GM18868 (cell line): Measurements from ENCODE around the gene SIRT7.

ENCODE experiments used
- ATAC-seq: cut with Tn5 transposase; IDR thresholded peaks from one replicate; pipeline ENCODE4 v1.9.1; 2021; ENCODE audit warnings: mild to moderate bottlenecking, moderate library complexity; ENCODE audit not compliant: unreplicated experiment

SIRT7 gene, protein sequence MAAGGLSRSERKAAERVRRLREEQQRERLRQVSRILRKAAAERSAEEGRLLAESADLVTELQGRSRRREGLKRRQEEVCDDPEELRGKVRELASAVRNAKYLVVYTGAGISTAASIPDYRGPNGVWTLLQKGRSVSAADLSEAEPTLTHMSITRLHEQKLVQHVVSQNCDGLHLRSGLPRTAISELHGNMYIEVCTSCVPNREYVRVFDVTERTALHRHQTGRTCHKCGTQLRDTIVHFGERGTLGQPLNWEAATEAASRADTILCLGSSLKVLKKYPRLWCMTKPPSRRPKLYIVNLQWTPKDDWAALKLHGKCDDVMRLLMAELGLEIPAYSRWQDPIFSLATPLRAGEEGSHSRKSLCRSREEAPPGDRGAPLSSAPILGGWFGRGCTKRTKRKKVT

DNA sequence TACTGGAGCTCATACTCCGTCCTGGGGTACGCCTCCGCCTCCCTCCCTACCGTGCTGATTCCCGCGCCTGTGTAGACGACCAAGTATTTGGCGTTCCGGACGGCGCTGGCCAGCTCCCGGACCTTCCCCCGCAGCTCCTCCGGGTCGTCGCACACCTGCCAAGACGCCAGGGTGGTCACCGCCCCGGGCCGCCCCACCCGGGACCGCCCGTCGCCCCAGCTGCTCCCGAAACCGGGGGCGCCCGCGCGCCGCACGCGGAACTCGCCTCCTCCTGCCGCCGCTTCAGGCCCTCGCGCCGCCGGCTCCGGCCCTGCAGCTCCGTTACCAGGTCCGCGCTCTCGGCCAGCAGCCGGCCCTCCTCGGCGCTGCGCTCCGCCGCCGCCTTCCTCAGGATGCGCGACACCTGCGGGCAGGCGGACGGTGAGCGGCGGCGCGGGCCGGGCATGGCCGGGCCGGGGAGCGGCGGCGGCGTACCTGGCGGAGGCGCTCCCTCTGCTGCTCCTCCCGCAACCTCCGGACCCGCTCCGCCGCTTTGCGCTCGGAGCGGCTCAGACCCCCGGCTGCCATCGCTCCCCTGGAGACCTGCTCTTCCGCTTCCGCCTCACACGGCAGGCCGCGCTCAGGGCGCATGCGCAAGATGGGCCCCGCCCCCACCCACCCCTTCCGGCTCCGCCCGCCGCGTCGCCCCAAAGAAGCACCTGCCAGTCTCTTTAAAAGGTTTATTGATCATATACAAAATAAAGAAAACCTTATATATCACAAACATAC is at the start of gene SIRT7:
TSS of gene SIRT7 (minus strand) at position 612 of the 768 bp plus-strand sequence. CDS start at position 567, 45 bp downstream.
- peak; percentile 70 for ATAC-seq

DNA sequence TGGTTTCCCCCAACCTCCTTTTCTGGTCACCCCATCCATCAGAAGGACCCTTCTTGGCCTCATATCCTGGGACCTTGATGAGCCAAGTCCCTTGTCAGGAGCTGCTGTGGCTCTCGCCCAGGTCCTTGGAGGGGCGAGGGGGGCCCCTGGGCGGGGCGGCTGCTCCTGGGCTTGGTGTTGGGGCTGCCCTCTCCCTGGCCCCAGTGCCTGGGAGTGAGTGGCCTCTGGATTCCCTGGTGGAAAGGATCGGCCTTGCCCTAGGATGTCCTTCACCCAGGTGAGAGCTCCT is 49.2 kb upstream of the SIRT7 start:
- no peak for ATAC-seq

DNA sequence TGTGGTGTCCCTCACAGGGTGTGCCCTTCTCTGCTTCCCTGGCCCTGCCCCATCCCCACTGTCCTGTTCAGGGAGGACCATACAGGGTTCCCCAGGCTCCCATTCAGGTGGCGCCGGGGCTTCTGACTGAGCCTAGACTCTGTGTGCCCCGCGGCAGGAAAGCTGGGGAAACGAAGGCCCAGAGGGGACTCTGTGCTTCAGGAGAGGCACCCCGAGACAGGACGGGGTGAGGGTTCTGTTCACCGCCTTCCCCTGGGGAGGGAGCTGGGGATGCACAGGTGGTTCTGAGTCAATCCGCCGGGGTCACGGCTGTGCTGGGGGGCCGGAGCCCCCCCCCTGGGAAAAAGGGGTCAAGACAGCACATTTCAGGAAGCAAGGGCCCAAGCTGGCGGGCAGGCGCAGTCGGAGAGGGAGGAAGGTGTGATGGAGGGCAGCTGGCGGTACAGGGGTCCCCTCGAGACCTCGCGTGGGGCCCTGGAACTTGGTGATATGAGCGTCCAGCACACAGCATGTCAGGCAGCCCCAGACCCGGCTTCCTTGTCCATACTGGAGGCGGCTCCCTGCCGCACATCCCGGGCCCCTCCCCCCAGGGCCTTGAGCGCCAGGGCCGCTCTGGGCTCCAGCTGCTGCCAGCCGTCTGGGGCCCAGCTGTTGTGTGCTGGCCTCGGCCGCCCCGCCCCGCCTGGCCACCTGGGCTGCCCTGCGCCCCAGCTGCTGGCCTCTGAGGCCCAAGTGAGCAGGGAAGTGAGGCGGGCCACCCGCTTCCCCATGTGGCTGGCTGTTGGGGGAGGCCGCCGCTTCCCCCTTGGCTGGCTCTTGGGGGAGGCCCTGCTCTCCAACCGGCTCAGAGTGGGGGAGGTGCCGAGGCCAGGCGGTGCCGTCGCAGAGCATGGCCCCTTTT is 48.6 kb upstream of the SIRT7 start:
- no peak for ATAC-seq

DNA sequence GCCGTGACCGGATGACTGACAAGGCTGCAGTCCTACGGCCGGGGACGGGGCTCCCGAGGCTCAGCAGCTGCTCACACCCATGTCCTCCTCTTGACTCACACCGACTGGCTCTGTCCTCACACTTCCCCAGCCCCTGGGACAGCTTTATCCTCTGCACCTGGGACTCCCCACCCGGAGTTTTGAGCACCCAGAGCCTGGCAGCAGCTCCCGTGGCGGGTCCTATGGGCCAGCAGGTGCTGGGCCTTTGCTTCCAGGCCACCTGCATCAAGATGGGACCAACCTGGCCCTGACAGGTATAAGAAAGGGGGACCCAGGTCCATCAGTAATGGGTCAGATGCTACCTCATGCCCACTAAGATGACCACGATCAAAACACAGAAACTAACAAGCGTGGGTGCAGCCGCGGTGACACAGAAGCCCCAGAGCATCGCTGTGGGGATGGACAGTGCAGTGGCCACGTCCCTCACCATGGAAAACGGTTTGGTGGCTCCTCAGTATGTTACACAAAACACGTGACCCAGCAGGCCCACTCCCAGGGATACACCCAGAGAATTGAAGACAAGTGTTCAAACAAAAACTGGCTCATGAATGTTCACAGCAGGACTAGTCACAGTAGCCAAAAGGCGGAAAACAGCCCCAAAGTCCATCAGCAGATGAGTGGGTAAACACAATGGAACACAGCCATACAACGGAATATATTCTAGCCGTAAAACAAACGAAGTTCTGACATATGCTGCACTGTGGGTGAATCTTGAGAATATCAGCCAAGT is 46.3 kb upstream of the SIRT7 start:
- no peak for ATAC-seq

DNA sequence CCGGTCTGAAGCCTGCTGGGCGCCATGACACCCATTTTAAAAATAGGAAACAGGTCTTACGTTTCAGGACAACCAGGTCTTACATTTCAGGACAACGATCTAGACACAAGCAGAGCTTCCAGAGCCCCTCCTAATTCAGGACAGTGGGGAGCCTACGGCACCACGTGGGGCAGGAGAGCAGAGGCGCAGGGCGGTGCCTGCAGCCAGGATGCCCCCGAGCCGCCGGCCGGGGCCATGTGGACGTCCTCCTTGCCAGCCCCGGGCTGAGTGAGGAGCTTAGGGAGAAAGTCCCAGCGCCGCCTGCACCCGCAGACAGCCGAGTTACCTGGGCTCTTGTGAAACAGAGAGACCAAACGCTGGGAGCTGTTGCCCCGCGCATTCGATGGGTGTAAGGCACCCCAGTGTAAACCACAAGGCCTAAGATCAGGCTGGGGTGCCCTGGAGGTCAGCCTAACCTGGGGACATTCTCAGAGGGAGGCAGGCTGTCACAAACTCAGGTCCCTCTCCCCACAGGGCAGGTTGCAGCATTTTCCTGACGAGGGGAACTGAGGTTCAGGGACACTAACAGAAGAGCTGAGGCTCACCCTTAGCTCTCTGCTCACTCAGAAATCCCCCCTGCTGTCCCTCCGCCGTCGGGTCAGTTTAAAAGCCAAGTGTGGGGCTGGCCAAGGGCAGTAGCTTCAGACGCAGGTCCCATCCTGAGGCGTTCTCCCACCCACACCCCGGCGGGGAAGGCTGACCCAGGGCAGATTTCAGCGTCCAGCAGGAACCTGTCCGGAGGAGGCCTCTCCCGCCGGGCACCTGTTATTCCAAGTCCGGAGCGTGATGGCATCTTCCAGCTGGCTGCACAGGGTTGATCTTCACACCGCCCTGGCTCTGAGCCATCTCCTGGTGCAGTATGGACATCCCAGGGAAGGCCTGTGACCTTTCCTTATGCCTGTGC is 44.8 kb upstream of the SIRT7 start:
- ATAC-seq: no peak

DNA sequence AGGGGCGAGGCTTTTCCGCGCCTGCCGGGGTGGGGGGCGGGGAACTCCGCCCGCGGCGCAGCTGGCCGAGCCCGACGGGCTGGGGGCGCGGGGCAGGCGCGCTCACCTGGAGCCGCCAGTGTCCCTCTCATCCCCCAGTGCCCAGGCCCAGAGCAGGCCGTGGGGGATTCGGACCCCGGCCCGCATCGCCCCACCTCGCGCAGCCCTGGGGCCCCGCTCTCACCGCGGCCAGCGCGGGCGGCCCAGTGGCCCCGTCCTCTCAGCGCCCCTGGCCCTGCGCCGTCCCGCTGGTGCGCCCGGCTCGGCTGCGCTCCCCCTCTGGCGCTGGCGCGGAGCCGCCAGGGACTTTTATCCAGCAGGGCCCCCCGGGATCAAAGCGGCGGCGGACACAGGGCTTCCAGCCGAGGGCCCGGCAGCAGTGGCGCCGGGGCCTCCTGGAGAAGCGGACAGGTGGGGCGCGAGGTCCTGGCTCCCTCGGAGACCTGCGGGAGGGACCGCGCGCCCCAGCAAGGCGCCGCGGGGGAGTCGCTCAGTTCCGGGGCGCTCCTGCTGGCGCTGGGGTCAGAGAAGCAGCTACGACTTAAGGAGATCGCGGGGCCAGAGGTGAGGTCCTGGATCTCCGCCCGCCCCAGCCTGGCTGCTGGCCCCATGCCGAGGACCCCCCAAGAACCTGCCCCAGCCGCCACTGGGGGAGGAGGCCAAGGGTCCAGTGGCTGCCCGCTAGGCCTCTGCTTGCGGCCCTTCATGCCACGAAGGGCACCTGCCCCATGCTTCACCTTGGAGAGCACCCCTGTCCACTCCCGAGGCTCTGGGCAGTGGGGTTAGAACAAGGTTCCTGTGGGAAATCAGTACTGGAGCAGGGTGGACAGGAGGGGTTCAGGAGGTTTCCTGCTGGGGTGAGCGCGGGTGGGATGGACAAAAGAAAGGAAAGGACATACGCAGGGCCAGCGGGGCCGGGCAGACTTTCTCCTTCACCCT is 43.8 kb upstream of the SIRT7 start:
- ATAC-seq: no peak

DNA sequence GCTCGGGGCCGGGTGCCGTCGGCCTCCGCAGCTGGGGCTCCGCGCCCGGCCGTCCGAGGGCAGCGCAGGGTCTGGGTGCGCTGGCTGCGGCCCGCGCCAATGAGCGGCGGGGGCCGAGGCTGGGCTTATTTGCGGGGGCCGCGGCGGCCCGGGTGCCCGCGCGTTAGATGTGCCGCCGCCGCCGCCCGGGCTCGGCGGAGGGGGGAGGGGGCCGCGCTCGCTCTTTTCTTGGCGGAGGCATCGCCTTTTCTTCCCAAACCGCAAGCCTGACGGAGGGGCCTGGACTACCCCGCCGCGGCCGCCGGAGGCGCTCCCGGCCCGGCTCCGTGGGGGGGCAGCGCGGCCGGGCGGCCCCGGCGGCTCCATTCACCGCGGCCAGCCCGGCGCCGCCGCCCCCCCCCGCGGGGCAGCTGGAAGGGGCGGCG is 43.1 kb upstream of the SIRT7 start, which contains the start of gene NOTUM:
TSS of gene NOTUM (minus strand) at position 101 of the 425 bp plus-strand sequence. CDS start 278 bp downstream, outside the sequence.
- no peak for ATAC-seq

DNA sequence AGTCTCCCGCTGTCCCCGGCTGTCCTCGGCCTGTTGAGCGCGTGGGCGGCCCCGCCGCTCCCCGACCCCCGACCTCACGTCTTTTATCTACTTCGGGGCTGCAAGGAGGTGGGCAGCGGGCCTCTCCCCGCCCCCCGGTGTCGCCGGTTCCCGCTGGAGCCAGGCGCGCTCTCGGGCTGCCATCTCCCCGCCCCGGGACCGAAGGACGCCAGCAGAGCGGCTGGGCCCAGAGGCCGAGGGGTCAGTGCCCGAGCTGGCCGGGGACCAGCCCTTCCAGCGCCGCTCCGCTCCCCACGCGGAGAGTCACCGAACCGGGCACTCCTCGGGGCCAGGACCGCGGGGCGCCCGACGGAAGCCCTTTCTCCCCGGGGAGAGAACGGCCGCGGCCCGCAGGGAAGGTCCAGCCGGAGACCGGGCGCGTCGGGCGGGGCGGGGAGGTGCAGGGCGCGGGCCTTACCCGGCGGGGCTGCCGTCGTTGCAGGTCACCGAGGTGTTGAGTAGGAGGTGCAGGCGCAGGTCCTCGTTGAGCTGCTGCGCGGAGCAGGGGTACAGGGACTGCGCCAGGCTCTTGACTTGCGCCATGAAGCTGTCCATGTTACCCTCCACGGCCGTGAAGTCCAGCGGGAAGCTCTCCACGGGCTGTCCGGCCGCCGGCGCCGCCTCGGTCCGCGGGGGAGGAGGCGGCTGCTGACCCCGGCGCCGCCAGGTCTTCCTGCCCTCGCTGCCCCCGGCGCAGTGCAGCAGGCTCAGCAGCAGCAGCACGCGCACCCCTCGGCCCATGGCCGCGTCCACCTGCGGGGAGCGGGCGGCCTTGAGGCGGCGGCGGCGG is 42.4 kb upstream of the SIRT7 start:
- no peak for ATAC-seq

DNA sequence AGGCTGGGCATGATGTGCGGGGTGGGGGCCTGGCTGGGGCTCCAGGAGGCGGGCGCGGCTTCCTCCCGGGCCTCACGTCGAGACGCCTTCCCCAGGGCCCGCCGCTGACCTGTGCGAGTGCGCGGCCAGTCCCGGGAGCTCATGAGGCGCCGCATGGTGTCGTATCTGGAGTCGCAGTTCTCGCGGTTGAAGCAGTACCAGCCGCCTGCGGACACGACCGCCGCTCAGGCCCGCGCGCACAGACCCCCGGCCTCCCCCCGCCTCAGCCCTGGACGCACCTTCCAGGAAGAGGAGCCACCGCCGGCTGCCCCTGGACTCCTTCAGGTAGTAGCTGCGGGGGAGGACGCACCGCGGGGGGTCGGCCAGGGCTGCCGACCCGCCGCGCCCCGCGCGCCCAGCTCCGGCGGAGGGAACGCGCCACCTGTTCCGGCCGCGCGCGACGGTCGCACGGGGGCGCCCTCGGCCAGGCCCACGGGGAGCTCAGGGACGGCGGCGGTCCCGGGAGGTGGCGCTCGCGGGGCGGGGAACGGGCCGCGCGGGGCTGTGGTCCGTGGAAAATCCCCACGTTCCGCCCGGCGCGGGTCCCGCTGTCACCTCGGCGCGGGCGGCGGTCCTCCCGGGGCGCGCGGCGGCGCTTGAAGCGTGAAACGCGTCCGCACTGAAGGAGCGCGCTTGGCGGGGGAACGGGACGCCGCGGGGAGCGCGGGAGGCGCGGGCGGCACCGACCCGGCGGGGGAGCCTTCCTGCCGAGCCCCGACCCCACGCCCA is 41.6 kb upstream of the SIRT7 start:
- ATAC-seq: no peak

DNA sequence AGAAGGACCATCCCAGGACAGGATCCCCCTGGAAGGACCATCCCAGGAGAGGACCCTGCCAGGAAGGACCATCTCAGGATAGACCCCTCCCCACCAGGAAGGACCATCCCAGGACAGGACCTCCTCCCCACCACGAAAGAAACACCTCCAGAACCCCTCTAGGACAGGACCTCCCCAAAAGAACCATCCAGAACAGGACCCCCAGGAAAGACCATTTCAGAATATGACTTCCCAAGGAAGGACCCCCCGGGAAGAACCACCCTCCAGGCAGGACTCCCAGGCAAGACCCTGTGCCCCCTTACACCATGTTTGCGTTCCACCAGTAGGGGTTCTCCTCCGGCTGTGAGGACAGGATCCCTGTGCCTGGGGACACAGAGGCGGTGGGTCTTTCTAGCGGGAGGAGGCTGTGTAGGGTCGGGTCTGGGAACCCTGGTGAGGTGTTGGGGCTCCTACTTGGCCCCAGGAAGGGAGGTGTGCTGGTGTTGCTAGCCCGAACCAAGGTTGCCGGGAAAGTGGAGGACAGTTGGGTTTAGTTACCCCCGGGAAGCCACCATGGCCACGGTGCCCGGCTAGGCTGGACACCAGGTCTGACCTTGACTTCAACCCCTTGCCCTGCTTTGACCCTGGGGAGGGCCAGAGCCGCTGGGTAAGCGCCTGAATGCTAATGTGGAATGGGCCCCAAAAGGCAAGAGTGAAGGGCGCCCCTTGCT is 40.8 kb upstream of the SIRT7 start:
- ATAC-seq: no peak

DNA sequence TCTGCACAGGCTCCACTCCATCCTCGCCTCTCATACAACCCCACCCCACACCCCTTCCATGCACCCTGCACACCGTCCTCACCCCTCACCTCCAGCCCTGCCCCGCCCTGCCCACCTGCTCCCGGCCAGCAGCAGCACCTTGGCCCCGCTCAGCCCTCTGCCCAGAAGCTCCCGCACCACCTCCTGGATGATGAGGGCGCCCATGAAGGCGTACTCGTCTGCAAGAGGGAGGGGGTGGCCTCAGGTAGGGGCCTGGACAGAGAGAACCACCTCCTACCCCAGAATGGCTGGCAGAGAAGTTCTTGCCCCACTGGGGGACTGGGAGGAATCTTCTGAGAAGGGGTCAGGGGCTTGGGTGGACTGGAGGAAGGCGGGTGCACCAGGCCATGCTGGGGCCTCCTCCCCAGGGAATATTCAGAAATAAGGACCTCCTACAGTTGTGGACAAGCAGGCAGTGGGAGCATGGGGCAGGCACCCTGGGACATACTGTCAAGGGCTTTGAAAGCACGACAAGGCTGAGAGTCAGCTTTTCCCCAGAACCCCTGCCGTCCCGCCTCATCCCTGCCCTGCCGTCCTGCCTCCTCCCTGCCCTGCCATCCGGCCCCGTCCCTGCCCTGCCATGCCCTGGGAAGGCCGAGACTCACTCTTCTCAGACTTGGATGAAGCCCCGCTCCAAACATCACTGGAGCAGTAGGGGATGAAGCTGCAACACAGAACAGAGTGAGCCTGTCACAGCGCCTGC is 39.9 kb upstream of the SIRT7 start:
- no peak for ATAC-seq

DNA sequence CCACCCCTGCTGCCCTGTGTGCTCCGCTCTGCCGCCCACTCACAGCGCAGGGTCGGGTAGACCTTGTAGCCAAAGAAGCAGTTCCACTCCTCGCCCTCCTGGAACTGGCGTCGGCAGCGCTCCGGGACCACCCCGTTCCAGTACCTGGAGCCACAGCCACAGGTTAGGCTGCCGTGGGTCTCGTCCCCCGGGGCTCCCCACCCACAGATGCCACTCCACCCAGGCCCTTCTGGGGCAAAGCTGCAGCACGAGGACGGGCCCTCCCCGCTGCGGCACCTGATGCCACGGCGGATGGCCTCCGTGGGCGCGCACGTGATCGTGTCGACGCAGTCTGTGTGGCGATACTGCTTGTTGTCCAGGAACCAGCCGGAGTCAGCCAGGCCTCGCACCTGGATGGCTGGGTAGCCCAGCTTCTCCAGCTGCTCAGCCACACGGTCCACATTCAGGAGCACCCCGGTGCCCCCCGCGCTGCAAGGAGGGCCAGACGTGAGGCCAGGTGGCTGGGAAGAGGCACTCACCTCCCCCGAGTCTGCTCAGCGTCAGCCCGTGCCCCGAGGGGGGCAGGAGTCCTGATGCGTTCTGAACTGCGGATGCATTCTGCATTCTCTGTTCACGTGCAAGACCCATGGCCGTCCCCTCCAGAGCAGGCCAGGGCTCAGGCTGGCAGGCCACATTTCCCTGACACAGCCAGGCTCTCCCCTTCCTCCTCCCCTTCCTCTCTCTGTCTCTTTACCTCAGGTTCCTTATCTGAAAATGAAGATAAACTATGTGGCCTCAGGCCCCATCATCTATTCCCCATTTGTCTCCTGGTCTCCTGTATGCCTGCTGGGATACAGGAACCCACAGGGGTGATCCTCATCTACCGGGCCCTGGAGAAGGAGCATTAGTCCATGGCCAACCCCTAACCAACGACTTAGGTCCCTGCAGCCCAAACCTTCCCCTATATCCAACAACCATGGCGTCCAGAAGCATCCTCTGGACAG is 38.9 kb upstream of the SIRT7 start:
- no peak for ATAC-seq

DNA sequence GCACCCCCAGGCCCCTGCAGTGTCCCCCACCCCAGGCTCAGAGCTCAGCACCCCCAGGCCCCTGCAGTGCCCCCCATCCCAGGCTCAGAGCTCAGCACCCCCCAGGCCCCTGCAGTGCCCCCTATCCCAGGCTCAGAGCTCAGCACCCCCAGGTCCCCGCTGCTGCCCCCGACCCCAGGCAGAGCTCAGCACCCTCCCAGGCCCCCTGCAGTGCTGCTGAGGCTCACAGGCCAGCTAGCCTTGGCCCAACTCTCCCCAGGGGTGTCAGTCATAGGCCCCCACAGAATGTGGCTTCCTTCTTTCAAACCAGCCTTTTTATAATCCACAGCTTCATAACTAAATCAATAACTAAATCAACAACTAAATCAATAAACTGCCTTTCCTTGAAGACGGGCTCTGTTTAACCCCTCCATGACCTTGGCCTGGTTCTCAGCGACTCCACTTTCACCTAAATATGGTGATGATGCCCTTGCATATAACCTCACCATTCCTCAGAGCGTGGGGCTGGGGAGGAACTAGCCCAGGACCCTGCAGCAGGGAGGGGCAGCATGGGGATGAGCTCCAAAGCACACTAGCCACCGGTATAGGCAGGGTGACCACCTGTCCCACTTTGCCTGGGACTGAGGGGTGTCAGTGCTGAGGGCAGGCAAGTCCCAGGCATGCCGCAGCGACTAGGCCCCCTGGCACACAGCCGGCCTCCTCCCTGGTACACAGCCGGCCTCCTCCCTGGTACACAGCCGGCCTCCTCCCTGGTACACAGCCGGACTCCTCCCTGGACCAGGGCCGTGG is 38.0 kb upstream of the SIRT7 start:
- no peak for ATAC-seq
